GM19372 (cell line): ENCODE measurements around the gene PUS1.

Source experiments
- ATAC-seq: cut with Tn5 transposase; IDR thresholded peaks from one replicate; pipeline ENCODE4 v1.9.1; 2021; ENCODE audit warnings: mild to moderate bottlenecking, low read depth, moderate library complexity; ENCODE audit not compliant: unreplicated experiment

Gene PUS1

DNA sequence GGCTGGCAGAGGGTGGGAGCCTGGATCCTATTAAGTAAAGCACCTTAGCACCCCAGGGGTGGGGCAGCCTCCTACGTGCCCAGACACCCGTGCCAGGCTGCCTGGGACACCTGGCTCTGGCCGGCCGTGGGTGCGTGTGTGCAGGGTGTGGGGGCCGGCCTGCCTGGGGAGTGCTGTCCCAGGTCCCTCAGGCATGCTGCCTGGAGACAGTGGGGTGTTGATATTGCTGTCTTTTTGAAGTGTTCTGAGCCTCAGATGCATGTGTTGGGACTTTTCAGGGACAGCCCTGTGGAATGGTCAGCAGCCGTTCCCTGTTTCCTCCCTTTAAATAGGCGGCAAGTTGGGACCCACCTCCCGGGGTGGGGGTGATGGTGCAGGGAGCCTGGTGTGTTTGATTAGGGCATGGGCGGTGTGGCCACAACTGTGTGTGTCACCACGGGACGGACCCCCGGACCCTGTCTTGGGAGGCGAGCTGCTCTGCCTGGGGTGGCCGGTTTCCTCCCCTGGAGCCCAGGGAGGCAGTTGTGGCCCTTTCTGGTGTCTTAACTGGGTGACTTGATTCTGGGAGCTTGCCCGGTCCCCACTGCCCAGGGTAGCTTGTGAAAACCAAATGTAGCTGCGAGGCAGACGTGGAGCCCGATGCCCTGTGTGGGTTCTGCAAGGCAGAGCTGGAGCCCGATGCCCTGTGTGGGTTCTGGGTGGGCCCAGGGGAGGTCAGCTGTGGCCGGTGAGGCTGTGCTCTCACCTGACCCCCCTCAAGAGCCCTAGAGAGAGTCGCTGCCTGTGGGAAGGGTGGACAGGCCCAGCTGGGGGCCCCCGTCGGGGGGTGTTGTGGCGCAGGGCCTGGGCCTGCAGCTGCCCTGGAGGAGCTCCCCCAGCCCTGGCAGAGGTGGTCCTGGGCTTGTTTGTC lies 26.5 kb upstream of the PUS1 start:
- ATAC-seq = no peak

DNA sequence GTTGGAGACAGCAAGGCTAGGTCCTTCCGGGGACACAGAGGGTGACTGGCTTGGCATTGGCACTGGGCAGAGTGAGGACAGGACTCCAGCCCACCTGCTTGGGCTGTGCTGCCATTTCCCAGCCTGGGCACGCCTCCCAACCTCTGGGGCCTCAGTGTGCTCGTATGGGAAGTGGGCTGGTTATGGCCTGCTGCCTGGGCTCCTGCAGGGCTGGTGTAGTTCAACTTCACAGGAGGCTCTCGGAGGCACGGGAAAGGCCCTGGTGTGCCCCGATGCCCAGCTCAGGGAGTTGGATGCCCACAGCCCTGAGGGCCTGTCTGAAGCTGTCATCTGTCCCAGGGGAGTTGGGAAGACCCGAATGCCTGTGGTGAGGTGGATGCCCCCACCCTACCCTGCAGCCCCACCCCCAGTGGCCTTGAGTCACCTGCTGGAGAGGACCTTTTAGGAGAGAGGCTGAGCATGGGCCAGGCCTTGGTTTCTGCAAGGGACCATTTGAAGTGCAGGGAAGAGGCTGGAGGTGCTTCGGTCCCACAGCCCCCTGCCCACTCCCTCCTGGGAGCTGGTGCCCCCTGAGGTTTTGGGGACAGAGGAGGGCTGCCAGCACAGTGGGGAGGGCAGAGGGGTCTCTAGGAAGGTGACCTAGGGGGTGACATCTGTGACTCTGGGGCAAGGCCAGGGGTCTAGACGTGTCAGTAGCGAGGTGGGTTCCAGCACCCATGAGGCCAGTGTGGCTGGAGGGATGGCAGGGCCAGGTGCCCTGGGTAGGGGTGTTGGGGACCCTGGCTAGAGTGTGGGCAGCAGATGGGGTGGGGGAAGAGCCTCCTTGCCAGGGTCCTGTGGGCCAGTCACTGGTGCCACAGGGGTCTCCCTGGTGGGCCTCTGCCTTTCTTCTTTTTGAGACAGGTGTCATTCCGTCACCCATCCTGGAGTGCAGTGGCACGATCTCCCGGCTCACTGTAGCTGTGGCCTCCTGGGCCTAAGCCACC lies 25.5 kb upstream of the PUS1 start:
- no peak for ATAC-seq

GRCh38 chr12:131904346-131904745 lies 24.7 kb upstream of the PUS1 start:
- ATAC-seq = no peak

GRCh38 chr12:131905081-131905629 lies 23.9 kb upstream of the PUS1 start:
- no peak for ATAC-seq

GRCh38 chr12:131905630-131906091 lies 23.4 kb upstream of the PUS1 start:
- no peak for ATAC-seq

DNA sequence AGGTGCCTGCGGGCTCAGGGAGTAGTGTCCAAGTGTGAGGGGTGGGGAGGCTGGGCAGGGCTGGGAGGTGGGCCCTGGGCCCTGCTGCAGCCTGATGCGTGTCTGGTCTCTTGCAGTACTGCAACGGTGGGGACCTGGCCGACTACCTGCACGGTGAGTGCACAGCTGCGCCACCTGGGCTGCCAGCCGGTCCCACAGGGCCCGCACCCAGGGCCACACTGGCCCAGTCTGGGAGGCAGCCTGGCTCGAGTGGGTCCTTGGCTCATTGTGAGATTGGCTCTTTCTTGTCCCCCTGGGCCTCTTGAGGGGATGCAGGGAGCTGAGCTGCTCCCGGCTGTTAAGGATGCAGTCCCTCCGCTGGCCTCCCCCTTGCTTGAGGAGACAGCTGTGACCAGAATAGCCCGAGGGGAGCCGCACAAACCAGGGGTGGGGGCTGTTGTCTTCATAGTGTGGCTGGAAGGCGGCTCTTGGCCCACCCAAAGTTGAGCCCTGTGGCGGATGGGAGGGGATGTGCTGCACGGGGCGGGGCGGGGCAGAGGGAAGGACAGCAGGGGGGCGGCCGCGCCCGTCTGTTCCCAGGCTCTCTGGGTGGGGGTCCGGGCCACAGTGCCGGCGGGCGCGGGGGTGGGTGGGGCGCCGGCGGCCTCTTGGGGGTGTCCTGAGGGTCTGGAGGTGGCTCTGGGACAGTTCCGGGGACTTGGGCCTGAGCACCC lies 21.5 kb upstream of the PUS1 start:
- ATAC-seq = no peak

DNA sequence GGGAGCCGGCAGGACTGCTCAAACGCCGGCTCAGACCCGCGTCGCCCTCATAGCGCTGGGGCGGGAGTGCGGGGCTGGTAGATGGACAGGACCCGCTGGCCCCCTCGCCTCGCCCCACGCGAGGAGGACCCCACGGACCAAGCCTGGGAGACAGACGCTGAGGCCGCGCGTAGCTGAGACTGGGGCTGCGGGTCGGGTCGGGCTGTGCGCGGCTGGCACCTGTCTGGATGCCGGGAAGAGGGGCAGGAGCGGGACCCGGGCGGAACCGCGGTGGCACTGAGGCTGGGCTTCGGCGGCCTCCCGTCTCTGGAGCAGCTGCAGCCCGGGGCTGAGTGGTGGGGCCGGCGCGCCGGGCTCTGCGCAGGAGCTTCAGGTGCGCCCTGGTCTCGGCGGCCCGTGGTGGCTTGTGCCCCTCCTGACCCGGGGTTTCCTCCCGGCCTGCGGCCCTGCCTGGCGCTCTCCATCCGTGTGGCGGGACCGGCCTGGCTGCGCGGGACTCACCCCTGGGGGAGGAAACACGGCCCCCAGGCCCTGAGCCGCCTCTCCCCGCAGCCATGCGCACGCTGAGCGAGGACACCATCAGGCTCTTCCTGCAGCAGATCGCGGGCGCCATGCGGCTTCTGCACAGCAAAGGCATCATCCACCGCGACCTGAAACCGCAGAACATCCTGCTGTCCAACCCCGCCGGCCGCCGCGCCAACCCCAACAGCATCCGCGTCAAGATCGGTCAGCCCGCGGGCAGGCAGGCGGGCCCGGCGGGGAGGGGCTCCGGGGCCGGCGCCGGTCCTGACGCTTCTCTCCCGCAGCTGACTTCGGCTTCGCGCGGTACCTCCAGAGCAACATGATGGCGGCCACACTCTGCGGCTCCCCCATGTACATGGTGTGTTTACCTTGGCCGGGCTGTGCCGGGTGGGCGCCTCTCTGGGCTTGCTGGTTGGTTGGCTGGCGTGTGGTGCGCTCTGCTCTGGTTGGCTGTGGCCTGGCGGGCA lies 20.7 kb upstream of the PUS1 start:
- no peak for ATAC-seq

DNA sequence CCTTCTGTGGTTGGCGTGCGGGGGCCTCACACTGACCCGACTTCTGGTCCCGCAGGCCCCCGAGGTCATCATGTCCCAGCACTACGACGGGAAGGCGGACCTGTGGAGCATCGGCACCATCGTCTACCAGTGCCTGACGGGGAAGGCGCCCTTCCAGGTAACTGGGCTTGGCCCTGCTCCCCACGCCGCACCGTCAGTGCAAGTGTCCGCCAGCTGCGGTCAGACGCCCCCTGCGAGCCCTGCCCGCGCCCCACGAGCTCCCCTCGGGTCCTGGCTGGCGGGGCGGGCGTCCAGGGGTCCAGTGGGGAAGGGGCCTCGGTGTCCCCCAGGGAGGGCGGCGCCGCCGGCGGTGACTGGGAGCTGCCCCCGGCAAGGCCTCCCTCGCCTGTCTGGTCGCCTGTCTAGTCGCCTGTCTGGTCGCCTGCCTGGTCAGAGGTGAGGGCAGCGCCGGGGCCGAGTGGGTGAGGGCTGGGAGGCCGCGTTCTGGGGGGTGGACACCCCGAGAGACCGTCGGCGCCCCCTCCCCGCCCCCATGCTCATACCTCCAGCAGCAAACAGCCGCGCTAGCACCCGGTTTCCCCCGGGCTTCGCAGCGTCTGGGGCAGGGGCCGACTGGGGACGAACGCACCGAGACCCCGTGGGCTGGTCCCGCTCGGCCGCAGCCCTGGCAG lies 19.9 kb upstream of the PUS1 start:
- ATAC-seq = no peak

DNA sequence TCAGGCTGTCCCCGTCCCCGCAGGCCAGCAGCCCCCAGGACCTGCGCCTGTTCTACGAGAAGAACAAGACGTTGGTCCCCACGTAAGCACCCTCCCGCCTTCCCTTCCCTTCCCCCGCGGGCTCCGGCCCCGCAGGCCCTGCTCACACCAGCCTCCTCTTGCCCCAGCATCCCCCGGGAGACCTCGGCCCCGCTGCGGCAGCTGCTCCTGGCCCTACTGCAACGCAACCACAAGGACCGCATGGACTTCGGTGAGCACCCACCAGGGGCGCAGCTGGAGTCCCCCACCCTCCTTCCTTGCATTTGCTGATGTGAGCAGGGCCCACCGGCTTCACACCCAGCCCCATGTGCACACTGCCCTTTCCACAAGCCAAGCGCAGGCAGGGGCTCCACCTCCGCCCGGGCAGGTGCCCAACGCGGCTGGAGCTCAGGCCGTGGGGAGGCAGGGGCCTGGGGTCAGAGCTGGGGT lies 19.3 kb upstream of the PUS1 start:
- no peak for ATAC-seq

GRCh38 chr12:131910302-131911027 lies 18.6 kb upstream of the PUS1 start:
- ATAC-seq = no peak

GRCh38 chr12:131911028-131911650 lies 17.9 kb upstream of the PUS1 start:
- no peak for ATAC-seq

DNA sequence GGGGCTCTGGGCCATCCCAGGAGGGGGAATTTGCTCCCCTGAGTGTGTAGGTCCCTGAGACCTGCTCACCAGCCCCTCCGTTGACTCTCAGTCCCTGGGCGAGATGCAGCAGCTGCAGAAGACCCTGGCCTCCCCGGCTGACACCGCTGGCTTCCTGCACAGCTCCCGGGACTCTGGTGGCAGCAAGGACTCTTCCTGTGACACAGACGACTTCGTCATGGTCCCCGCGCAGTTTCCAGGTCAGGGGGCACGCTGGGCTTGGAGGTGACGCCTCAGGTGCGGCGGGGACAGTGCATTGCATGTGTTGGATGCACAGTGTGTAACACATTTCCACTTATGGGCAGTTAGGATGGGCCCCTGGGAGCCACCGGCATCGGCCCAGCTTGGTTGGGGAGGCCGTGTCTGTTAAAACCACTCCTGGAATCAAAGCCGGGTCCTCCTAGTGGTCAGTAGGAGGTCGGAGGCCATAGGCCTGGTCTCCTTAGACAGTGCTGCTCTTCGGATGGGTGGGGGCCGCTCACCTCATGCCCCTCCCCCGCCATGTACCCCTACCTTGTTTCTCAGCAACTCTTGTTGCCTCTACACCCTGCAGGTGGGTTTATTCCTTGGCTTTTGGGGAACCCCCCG lies 17.1 kb upstream of the PUS1 start:
- no peak for ATAC-seq

GRCh38 chr12:131912518-131913274 lies 16.4 kb upstream of the PUS1 start:
- ATAC-seq = no peak

GRCh38 chr12:131913666-131914065 lies 15.4 kb upstream of the PUS1 start:
- no peak for ATAC-seq

GRCh38 chr12:131914179-131914702 lies 14.8 kb upstream of the PUS1 start:
- ATAC-seq = no peak
